KOPT-K1 (cell line): ENCODE measurements around the gene RPL19.

Experiments
- H3K27ac ChIP-seq: fragments of 200-600 bp; sonication (generic); 2 replicates; pipeline ENCODE4 v1.5.1; 2016; ENCODE audit warnings: antibody characterized with exemption, mild to moderate bottlenecking, low read depth, low read length; ENCODE audit not compliant: poor library complexity, severe bottlenecking
- H3K36me3 ChIP-seq: fragments of 200-600 bp; sonication (generic); 2 replicates; pipeline ENCODE4 v1.5.1; 2017; ENCODE audit warnings: antibody characterized with exemption, mild to moderate bottlenecking, low read length, moderate library complexity; ENCODE audit not compliant: insufficient read depth
- H3K9me3 ChIP-seq: fragments of 200-600 bp; sonication (generic); 2 replicates; pipeline ENCODE4 v1.5.1; 2017; ENCODE audit warnings: antibody characterized with exemption, low read length, mild to moderate bottlenecking; ENCODE audit not compliant: insufficient read depth, poor library complexity, severe bottlenecking

The RPL19 gene

DNA sequence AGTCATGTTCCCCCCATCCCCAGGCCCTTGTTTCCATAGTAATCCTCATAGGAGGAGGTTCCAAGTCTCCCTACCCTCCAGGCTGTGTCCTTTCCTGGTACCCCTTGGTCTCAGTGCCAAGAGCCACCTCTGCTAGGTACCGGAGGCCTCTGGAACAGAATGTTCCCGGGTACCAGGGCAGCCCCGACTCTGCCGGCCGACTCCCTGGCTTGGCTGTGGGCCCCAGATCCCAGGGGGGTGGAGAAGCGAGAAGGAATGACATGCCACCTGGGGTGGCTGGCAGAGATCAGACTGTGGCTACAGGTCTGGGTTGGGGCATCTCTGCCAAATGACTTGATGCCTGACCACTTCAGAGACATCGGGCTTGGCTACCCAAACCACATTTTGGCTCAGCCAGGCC lies 22.1 kb downstream of the RPL19 start:
- H3K9me3 ChIP-seq, result no peaks in the 10 kb centered on the region
- H3K27ac ChIP-seq, result no peak overlapping the region
- H3K36me3 ChIP-seq, result no peaks in the 10 kb centered on the region

DNA sequence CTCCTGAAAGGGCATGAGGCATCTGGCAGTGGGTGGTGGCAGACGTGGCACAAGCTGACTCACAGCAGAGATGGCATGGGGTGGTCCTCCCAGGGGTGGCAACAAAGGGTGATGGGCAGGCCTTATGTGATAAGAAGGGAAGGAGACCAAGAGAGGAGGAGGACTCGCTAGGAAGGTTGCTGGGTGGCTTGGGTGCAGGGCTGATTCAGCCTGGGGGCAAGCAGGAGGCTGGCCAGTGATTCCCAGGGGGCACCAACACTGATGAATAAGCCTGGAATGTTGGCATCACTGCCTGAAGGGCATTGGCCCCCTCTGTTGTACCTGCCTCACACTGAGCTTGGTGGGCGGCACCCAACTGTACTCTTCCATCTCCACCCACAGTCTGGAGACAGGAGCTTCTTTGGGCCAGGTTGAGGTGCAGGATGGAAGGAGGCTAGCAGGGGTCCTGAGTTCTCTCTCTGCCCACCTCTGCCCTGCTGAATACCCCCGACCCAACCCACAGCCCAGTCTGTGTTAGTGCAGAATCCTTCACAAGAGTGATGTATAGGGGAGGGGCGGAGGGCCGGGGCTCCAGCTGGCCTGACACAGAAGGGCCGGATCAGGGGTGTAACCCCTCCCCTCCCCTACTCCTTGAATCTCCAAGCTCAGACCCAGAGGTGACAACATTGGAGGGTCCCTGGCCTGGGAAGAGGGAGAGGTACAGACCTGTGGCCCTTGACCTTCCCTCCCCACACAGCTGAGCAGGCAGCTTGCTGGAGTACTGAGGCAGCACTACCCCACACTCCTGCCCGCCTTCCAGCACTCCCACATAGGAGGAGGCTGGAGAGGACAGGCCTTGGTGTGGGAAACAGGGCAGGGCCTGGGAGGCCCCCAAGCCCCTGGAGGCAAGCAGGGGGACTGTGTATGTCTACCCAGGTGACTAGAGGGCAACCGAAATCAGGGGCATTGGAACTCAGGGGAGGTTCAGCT lies 23.1 kb downstream of the RPL19 start:
- no peaks in the 10 kb centered on the region for H3K9me3 ChIP-seq
- no peak overlapping the region for H3K27ac ChIP-seq
- no peaks in the 10 kb centered on the region for H3K36me3 ChIP-seq

- Histone ChIP-seq H3K27ac (no peak overlapping the region), H3K36me3 (no peaks in the 10 kb centered on the region), H3K9me3 (no peaks in the 10 kb centered on the region)
Observed at GRCh38 chr17:39223907-39224777, 24.1 kb downstream of the RPL19 start.

- H3K36me3 ChIP-seq, result no peaks in the 10 kb centered on the region
- no peak overlapping the region for H3K27ac ChIP-seq
- no peaks in the 10 kb centered on the region for H3K9me3 ChIP-seq
Observed at GRCh38 chr17:39224778-39225307, 24.8 kb downstream of the RPL19 start.

- Histone ChIP-seq H3K27ac (no peak within 1 kb of the TSS), H3K36me3 (no peaks in the 10 kb centered on the region), H3K9me3 (no peaks in the 10 kb centered on the region)
Observed at GRCh38 chr17:39225308-39225958, 25.4 kb downstream of the RPL19 start, which contains the start of gene STAC2. TSS of gene STAC2 (minus strand) at chr17:39225945. CDS start at chr17:39225502, 443 bp downstream.

- Histone ChIP-seq H3K27ac (no peak overlapping the region), H3K36me3 (no peaks in the 10 kb centered on the region), H3K9me3 (no peaks in the 10 kb centered on the region)
Observed at GRCh38 chr17:39225959-39226683, 26.0 kb downstream of the RPL19 start.

DNA sequence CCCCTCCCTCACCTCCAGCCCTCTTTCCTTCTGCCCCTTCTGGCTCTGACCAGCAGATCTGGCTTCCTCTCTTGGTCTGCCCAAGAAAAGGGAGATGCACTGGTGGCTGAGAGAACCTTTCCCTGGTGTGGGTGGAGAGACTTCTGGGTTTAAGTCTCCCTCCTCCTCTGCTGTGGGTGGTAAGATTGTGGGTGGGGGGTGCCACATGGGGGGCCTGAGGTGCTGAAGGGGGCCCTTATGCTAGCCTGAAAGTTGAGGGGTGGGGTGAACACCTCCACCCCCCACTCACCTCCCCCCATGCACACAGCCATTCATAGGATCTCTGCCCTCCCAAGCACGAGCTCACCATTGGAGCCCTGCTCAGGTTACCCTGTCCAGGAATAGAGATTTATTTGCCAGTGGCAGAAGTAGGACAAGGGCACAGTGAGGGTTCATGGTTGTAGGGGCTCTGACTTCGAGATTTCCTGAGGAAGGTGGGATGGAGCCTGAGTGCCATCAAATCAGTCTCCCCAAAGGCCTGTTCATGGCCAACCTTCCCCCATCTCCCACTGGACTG lies 27.4 kb downstream of the RPL19 start:
- H3K9me3 ChIP-seq, result no peaks in the 10 kb centered on the region
- no peaks in the 10 kb centered on the region for H3K36me3 ChIP-seq

DNA sequence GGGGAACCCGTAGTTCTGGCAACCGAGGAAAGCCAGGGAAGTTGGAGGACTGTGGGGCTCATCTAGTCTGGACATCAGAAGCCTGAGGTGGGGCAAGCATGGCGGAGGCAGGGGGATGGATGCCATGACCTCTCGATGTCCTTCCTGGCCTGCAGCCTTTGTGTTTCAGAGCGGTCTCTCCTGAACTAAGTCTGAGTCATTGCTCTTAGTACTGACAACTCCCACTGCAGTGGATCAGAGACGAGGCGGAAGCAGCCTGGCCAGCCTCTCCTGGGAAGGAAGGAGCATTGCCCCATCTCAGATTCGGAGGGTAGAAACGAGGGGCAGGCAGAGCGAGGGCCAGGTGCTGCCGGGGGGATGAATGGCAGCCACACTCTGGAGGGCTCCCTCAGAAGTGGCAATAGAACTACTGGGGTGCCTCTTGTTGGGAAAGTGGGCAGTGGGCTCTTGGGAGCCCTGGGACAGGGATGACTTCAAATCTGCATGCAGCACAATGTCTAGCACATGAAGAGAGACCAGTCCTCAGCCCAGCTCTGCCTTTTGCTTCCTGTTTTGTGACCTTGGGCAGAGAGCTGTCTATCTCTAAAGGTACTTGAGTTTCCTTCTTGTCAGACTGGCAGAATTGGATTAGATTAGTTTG lies 29.3 kb downstream of the RPL19 start:
- no peaks in the 10 kb centered on the region for H3K36me3 ChIP-seq
- H3K27ac ChIP-seq, result no peak overlapping the region
- no peaks in the 10 kb centered on the region for H3K9me3 ChIP-seq

More for the DNA sequence above, 27.4 kb downstream of the RPL19 start:
- H3K27ac ChIP-seq, result no peak overlapping the region

DNA sequence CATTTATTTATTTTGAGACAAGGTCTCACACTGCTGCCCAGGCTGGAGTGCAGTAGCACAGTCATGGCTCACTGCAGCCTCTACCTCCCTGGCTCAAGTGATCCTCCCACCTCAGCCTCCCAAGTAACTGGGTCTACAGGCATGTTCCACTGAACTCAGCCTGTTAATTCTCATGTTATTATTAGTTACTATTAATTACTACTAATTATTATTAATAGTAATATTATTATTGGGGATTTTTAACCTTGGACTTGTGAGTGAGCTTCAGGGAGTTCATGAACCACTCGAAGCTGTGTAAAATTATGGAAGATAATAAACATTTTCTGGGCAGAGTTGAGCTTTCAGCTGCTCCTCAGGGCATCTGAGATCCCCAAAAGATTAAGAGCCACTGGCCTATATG lies 30.3 kb downstream of the RPL19 start:
- Histone ChIP-seq H3K9me3 (no peaks in the 10 kb centered on the region), H3K36me3 (no peaks in the 10 kb centered on the region), H3K27ac (no peak overlapping the region)

DNA sequence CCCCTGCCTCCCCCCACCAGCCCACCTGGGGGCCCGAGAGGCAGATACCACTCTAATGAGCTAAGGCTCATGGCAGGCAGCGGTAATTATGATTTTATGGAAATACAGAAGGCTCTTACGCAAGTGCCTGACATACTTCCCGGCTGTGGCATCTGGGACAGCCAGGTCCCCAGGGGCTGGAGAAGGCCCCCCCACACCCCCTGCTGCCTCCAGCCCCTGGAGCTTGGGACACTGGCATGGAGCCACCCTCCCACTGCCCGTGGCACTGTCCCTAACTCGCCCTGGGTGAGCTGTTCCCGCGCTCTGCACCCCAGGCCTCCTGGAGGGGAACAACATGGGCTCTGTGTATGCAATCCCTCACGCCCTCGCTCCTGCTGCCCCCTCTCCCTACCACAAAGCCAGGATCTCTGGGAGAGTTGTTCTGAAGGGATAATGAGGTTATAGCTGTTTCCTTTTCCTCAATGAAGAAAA lies 31.0 kb downstream of the RPL19 start:
- Histone ChIP-seq H3K9me3 (no peaks in the 10 kb centered on the region), H3K27ac (no peak overlapping the region), H3K36me3 (no peaks in the 10 kb centered on the region)

- H3K36me3 ChIP-seq, result no peaks in the 10 kb centered on the region
- H3K27ac ChIP-seq, result no peak overlapping the region
- H3K9me3 ChIP-seq, result no peaks in the 10 kb centered on the region
Observed at GRCh38 chr17:39231591-39232551, 31.8 kb downstream of the RPL19 start.

GRCh38 chr17:39235555-39236449 lies 35.7 kb downstream of the RPL19 start:
- Histone ChIP-seq H3K36me3 (no peaks in the 10 kb centered on the region), H3K9me3 (no peaks in the 10 kb centered on the region), H3K27ac (no peak overlapping the region)
